Frontal cortex (tissue), 4 donors: ENCODE measurements around the gene IFIH1. TPM values are rescaled to one million over a fixed set of nuclear protein-coding genes. Genes with fewer than 3 reads are reported as not detected.

Experiments used
- DNase-seq, 2 donors: peaks; one replicate each; pipeline ENCODE4 v3.0.0; 2012; ENCODE audit warnings: low spot score in 2 of 2
- FAIRE-seq: peaks from 2 replicates; lab custom pipeline; 2012; peaks lifted over from hg19 to GRCh38; lab: Jason Lieb, UNC
- total RNA-seq: library from RNA; depleted of rRNA; stranded (reverse); fragments of >200 nt; gene quantifications from one replicate; pipeline ENCODE4 v1.2.3, GENCODE V29; 2014
- donor health status: control.
- donor health status: control.
- donor health status: control.

IFIH1 gene
- total RNA-seq, 1 donor from 2014 or later = 2.0 TPM

- FAIRE-seq = no peak
Observed at GRCh38 chr2:162261032-162261945, 57.2 kb downstream of the IFIH1 start.

GRCh38 chr2:162258686-162259085 lies 59.8 kb downstream of the IFIH1 start:
- FAIRE-seq = no peak
- DNase-seq = no peak

More at GRCh38 chr2:162261032-162261945, 57.2 kb downstream of the IFIH1 start:
- DNase-seq = no peak

- FAIRE-seq (no peak), DNase-seq (no peak)
Observed at GRCh38 chr2:162258169-162258568, 60.3 kb downstream of the IFIH1 start.

GRCh38 chr2:162257425-162257824 lies 61.1 kb downstream of the IFIH1 start:
- FAIRE-seq (no peak), DNase-seq (no peak)

- FAIRE-seq (no peak), DNase-seq (no peak)
Observed at GRCh38 chr2:162256591-162256991, 61.9 kb downstream of the IFIH1 start.

- no peak for FAIRE-seq
- no peak for DNase-seq
Observed at GRCh38 chr2:162254236-162254871, 64.1 kb downstream of the IFIH1 start.

- no peak for FAIRE-seq
- DNase-seq = no peak
Observed at GRCh38 chr2:162253435-162253834, 65.0 kb downstream of the IFIH1 start.

GRCh38 chr2:162252153-162252552 lies 66.3 kb downstream of the IFIH1 start:
- DNase-seq (no peak), FAIRE-seq (no peak)

GRCh38 chr2:162245781-162246180 lies 72.7 kb downstream of the IFIH1 start:
- DNase-seq (no peak), FAIRE-seq (no peak)

GRCh38 chr2:162245061-162245460 lies 73.4 kb downstream of the IFIH1 start:
- FAIRE-seq (no peak), DNase-seq (no peak)

GRCh38 chr2:162244541-162245031 lies 73.9 kb downstream of the IFIH1 start:
- FAIRE-seq (no peak), DNase-seq (no peak)

- no peak for FAIRE-seq
- DNase-seq = no peak
Observed at GRCh38 chr2:162243715-162244114, 74.8 kb downstream of the IFIH1 start.

- DNase-seq = no peak
- FAIRE-seq = no peak
Observed at GRCh38 chr2:162243294-162243693, 75.2 kb downstream of the IFIH1 start, which contains the start of gene FAP. Gene FAP, minus strand, starts transcription at chr2:162243445. Its CDS starts 118 bp downstream, at chr2:162243327.

GRCh38 chr2:162242586-162243280 lies 75.8 kb downstream of the IFIH1 start:
- no peak for DNase-seq
- no peak for FAIRE-seq

GRCh38 chr2:162241571-162241970 lies 76.9 kb downstream of the IFIH1 start:
- FAIRE-seq = no peak

GRCh38 chr2:162234620-162235462 lies 83.6 kb downstream of the IFIH1 start:
- DNase-seq (no peak), FAIRE-seq (no peak)

More at GRCh38 chr2:162241571-162241970, 76.9 kb downstream of the IFIH1 start:
- no peak for DNase-seq

- DNase-seq (no peak), FAIRE-seq (no peak)
Observed at GRCh38 chr2:162233197-162233596, 85.3 kb downstream of the IFIH1 start.

GRCh38 chr2:162232671-162233070 lies 85.8 kb downstream of the IFIH1 start:
- DNase-seq = no peak
- FAIRE-seq = no peak

GRCh38 chr2:162232027-162232426 lies 86.5 kb downstream of the IFIH1 start:
- FAIRE-seq (no peak), DNase-seq (no peak)
